ENCODE data around the gene SHBG.

Gene SHBG, protein sequence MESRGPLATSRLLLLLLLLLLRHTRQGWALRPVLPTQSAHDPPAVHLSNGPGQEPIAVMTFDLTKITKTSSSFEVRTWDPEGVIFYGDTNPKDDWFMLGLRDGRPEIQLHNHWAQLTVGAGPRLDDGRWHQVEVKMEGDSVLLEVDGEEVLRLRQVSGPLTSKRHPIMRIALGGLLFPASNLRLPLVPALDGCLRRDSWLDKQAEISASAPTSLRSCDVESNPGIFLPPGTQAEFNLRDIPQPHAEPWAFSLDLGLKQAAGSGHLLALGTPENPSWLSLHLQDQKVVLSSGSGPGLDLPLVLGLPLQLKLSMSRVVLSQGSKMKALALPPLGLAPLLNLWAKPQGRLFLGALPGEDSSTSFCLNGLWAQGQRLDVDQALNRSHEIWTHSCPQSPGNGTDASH

GRCh38 chr17:7629939-7630571 lies at the start of gene SHBG:
TSS of gene SHBG (plus strand) at chr17:7630135. CDS start at chr17:7630173, 38 bp downstream.
- ChIA-PET POLR2A (interaction anchor here (11.9 kb wide), 1 partner anchor 56 kb away, joined by 236 read pairs; the partner anchor contains the start of genes TP53 and WRAP53), CTCF (interaction anchor here (0.6 to 7.6 kb wide), 2 partner anchors 58 to 97 kb away, joined by 4 to 81 read pairs; partner anchors contain the start of genes TP53 and WRAP53)
- no peak for TF ChIP-seq SP1 (IDR thresholded peaks at IDR 0.05)
- TF ChIP-seq NFRKB (IDR thresholded peaks at IDR 0.05): no peak
- TF ChIP-seq BHLHE40 (IDR thresholded peaks at IDR 0.05; ENCODE audit: borderline replicate concordance): no peak
- DNase-seq (ENCODE audit: extremely low spot score): no peak

GRCh38 chr17:7580604-7581575 lies 49.0 kb upstream of the SHBG start:
- DNase-seq (ENCODE audit: extremely low spot score): no peak
- CTCF ChIA-PET: interaction anchor here (0.7 to 1.5 kb wide), 2 partner anchors 20 to 106 kb away, joined by 3 to 4 read pairs; partner anchors contain the start of genes SENP3 and TP53
- POLR2A ChIA-PET: interaction anchor here (1.4 to 2.6 kb wide), 4 partner anchors 9 to 107 kb away, joined by 4 to 16 read pairs (median 8); partner anchors contain the start of genes TP53 and WRAP53
- no peak for TF ChIP-seq CTBP1 (IDR thresholded peaks at IDR 0.05; ENCODE audit: borderline replicate concordance)
- no peak for TF ChIP-seq HDGF (IDR thresholded peaks at IDR 0.05; ENCODE audit: borderline replicate concordance)
- TF ChIP-seq L3MBTL2 (conservative IDR thresholded peaks at IDR 0.05): no peak
- no peak for TF ChIP-seq ELF4 (IDR thresholded peaks at IDR 0.05)
- TF ChIP-seq PKNOX1 (IDR thresholded peaks at IDR 0.05): no peak
- TF ChIP-seq LEF1 (IDR thresholded peaks at IDR 0.05; ENCODE audit: borderline replicate concordance): no peak
- TF ChIP-seq TARDBP (IDR thresholded peaks at IDR 0.05): no peak
- TF ChIP-seq FOXK2 (IDR thresholded peaks at IDR 0.05): no peak
- TF ChIP-seq ARNT (IDR thresholded peaks at IDR 0.05): no peak
- TF ChIP-seq FOXA1 (IDR thresholded peaks at IDR 0.05): no peak
- no peak for TF ChIP-seq SUZ12 (IDR thresholded peaks at IDR 0.05)
- no peak for TF ChIP-seq FOXM1 (IDR thresholded peaks at IDR 0.05; ENCODE audit: borderline replicate concordance)
- TF ChIP-seq SP1 (IDR thresholded peaks at IDR 0.05): no peak
- no peak for TF ChIP-seq BHLHE40 (IDR thresholded peaks at IDR 0.05; ENCODE audit: borderline replicate concordance)
- TF ChIP-seq NFRKB (IDR thresholded peaks at IDR 0.05): no peak

GRCh38 chr17:7582396-7583252 lies 47.3 kb upstream of the SHBG start:
- ChIA-PET POLR2A (interaction anchor here (1.8 to 3.4 kb wide), 6 partner anchors 9 to 253 kb away, joined by 10 to 49 read pairs (median 27); partner anchors contain the start of genes FXR2, NEURL4, SAT2 and SENP3), CTCF (no interaction called here)
- TF ChIP-seq HDGF (IDR thresholded peaks at IDR 0.05; ENCODE audit: borderline replicate concordance) (0 out of 2 replicates have a peak, but pooled peaks have one; percentile 47), ZNF384 (IDR thresholded peaks at IDR 0.05) (no peak)
- no peak for DNase-seq (ENCODE audit: extremely low spot score)

DNA sequence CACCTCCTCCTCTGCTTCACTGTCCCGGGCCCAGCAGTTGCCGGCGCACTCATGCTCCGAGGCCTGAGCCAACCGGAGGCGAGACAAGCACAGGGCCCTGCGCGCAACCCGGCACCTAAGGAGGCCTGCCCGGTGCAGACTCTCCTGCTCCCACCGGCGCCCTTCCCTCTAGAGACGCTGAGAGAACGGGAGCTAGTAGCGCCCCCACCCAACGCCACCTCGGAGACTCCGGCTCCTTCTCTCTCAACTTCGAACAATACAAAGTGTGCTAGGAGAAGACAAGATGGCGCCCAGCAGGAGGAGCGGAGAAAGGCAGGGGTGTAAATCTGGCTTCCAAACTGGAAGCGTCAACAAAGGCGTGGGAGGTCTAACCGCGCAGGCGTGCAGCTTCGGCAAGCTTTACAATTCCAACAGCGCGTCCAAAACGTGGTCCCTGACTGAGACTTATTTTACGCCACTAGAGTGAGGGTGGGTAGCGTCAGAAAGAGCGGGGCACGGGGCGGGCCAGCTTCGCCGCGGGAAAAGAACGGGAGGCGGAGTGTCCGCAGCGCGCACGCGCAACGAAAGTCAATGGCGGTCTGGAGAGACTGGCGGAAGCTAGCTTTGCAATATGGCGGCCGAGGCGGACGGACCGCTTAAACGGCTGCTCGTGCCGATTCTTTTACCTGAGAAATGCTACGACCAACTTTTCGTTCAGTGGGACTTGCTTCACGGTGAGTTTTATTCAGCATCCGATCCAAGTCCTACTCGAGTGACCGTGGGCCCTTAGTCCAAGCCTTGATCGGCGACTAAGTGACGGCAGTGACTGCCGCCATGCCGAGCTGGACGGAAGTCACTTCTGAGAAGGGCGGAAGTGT lies 46.5 kb upstream of the SHBG start, which contains the start of gene MPDU1:
TSS of gene MPDU1 (plus strand) at position 600 of the 857 bp plus-strand sequence. CDS start at position 611, 11 bp downstream.
- ChIA-PET CTCF (no interaction called here), POLR2A (interaction anchor here (0.9 to 3.4 kb wide), 17 partner anchors 10 to 293 kb away, joined by 3 to 49 read pairs (median 9); partner anchors contain the start of genes ATP1B2, FXR2, NEURL4 and SAT2)
- peak; percentile 90 for DNase-seq (ENCODE audit: extremely low spot score)
- peak; percentile 95 for TF ChIP-seq ELF4 (IDR thresholded peaks at IDR 0.05)
- TF ChIP-seq CTBP1 (IDR thresholded peaks at IDR 0.05; ENCODE audit: borderline replicate concordance): no peak
- peak; percentile 100 for TF ChIP-seq L3MBTL2 (conservative IDR thresholded peaks at IDR 0.05)
- TF ChIP-seq LEF1 (IDR thresholded peaks at IDR 0.05; ENCODE audit: borderline replicate concordance): no peak
- peak; percentile 97 for TF ChIP-seq NFRKB (IDR thresholded peaks at IDR 0.05)
- peak; percentile 63 for TF ChIP-seq PKNOX1 (IDR thresholded peaks at IDR 0.05)
